Measurements from ENCODE around the gene RGS6. TPM values are rescaled to one million over a fixed set of nuclear protein-coding genes. Genes with fewer than 3 reads are reported as not detected.

RGS6 gene
- total and polyA plus RNA-seq, 4 donors, result 0.06 to 5.3 (median 0.17) TPM; not detected in 1

DNA sequence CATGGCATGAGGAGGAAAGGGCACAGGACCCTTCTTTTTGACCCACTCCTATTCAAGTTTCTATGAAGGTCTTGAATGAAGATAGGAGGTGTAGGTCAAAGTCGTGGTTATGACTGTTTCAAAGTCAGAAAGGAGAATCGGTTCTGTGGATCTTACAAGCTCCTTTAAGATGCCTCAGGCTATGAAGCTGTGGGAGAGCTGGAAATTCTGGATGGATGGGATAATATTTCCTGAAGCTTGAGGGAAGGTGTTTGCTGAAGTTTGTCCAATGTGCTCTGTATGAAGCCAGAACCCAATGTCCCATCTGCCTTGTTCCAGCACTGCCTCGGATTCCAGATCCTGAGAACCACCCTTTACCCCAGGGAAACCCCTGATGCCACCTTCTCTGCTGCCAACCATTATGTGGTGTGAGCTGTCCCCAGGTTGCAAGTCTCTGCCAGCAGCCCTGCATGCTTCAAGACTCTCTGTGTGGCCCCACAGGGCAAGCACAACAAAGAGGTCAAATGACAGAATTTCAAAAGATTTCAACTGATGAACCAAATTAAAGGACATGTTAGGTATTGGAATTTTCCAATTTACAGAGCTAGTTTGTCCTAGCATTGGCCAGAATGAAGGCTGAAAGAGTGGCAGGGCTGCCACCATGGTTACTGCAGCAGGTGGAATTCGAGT, 472.0 kb downstream of the RGS6 start (continued):
- TF ChIP-seq, protein P1, sequence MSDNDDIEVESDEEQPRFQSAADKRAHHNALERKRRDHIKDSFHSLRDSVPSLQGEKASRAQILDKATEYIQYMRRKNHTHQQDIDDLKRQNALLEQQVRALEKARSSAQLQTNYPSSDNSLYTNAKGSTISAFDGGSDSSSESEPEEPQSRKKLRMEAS (IDR thresholded peaks at IDR 0.05), result no peak
- TF ChIP-seq HNF4G (IDR thresholded peaks at IDR 0.05) (no peak), NR2F2 (IDR thresholded peaks at IDR 0.05) (no peak), FOXA1 (IDR thresholded peaks at IDR 0.05) (no peak), HNF4A (conservative IDR thresholded peaks at IDR 0.05) (no peak), GABPA (IDR thresholded peaks at IDR 0.05 in 1 of 2, conservative IDR thresholded peaks at IDR 0.05 in 1 of 2) (no peak)
- TF ChIP-seq, protein P2, sequence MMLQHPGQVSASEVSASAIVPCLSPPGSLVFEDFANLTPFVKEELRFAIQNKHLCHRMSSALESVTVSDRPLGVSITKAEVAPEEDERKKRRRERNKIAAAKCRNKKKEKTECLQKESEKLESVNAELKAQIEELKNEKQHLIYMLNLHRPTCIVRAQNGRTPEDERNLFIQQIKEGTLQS (IDR thresholded peaks at IDR 0.05), result no peak

GRCh38 chr14:72404998-72405397, 472.8 kb downstream of the RGS6 start:
- H3K27ac ChIP-seq (ENCODE audit: low read depth in 1 of 2, low read length in 2 of 2), result no peak overlapping the region
- H3K36me3 ChIP-seq (ENCODE audit: control insufficient read depth in 4 of 4, insufficient read depth in 3 of 4, low read depth in 1 of 4, low read length in 3 of 4), result no peaks in the 10 kb centered on the region
- no peak overlapping the region for H3K4me3 ChIP-seq (ENCODE audit: low read depth in 1 of 3, low read length in 3 of 3)
- no peak for DNase-seq (ENCODE audit: low spot score)
- WGBS, result 64% methylated on average over 3 of the region's 3 CpGs
- peaks cover 0 to 11% (median 0%) of the 10 kb centered on the region in 4 donors for H3K27me3 ChIP-seq (ENCODE audit: control insufficient read depth in 4 of 4, insufficient read depth in 4 of 4, low read length in 3 of 4)
- H3K9ac ChIP-seq (ENCODE audit: low read depth in 1 of 2, low read length in 2 of 2), result no peak overlapping the region
- H3K4me1 ChIP-seq (ENCODE audit: control insufficient read depth in 4 of 4, insufficient read depth in 4 of 4, low read length in 3 of 4), result no peaks in the 10 kb centered on the region
- TF ChIP-seq SP1 (IDR thresholded peaks at IDR 0.05), result no peak
- TF ChIP-seq, protein P2 (IDR thresholded peaks at IDR 0.05), result no peak
- no peak for TF ChIP-seq HNF4G (IDR thresholded peaks at IDR 0.05)
- no peak for TF ChIP-seq NR2F2 (IDR thresholded peaks at IDR 0.05)
- no peak for TF ChIP-seq FOXA1 (IDR thresholded peaks at IDR 0.05)
- TF ChIP-seq, protein P3, sequence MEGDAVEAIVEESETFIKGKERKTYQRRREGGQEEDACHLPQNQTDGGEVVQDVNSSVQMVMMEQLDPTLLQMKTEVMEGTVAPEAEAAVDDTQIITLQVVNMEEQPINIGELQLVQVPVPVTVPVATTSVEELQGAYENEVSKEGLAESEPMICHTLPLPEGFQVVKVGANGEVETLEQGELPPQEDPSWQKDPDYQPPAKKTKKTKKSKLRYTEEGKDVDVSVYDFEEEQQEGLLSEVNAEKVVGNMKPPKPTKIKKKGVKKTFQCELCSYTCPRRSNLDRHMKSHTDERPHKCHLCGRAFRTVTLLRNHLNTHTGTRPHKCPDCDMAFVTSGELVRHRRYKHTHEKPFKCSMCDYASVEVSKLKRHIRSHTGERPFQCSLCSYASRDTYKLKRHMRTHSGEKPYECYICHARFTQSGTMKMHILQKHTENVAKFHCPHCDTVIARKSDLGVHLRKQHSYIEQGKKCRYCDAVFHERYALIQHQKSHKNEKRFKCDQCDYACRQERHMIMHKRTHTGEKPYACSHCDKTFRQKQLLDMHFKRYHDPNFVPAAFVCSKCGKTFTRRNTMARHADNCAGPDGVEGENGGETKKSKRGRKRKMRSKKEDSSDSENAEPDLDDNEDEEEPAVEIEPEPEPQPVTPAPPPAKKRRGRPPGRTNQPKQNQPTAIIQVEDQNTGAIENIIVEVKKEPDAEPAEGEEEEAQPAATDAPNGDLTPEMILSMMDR (IDR thresholded peaks at IDR 0.05; ENCODE audit: low read depth, low read length, missing input control), result no peak
- no peak for TF ChIP-seq HNF4A (conservative IDR thresholded peaks at IDR 0.05)
- TF ChIP-seq RAD21 (IDR thresholded peaks at IDR 0.05), result no peak
- no peak for TF ChIP-seq REST (IDR thresholded peaks at IDR 0.05)
- TF ChIP-seq FOXA2 (IDR thresholded peaks at IDR 0.05), result no peak
- no peak for TF ChIP-seq EGR1 (IDR thresholded peaks at IDR 0.05; ENCODE audit: low read depth in 2 of 2)
- TF ChIP-seq TAF1 (conservative IDR thresholded peaks at IDR 0.05), result no peak
- TF ChIP-seq RXRA (IDR thresholded peaks at IDR 0.05), result no peak
- TF ChIP-seq, protein P4, sequence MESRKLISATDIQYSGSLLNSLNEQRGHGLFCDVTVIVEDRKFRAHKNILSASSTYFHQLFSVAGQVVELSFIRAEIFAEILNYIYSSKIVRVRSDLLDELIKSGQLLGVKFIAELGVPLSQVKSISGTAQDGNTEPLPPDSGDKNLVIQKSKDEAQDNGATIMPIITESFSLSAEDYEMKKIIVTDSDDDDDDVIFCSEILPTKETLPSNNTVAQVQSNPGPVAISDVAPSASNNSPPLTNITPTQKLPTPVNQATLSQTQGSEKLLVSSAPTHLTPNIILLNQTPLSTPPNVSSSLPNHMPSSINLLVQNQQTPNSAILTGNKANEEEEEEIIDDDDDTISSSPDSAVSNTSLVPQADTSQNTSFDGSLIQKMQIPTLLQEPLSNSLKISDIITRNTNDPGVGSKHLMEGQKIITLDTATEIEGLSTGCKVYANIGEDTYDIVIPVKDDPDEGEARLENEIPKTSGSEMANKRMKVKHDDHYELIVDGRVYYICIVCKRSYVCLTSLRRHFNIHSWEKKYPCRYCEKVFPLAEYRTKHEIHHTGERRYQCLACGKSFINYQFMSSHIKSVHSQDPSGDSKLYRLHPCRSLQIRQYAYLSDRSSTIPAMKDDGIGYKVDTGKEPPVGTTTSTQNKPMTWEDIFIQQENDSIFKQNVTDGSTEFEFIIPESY (IDR thresholded peaks at IDR 0.05), result no peak
- TF ChIP-seq, protein P1 (IDR thresholded peaks at IDR 0.05), result no peak
- TF ChIP-seq YY1 (IDR thresholded peaks at IDR 0.05), result no peak
- TF ChIP-seq GABPA (IDR thresholded peaks at IDR 0.05 in 1 of 2, conservative IDR thresholded peaks at IDR 0.05 in 1 of 2), result no peak
- H3K9me3 ChIP-seq (ENCODE audit: control insufficient read depth in 4 of 4, low read length in 3 of 4), result no peaks in the 10 kb centered on the region
